HG02884 (cell line): ENCODE data around the gene ZNF143.
"Not testable (repeated sequence)": the region's sequence is repeated elsewhere in the genome, so short reads cannot be mapped to it uniquely, and the experiment has no call there.

ENCODE experiments used
- ATAC-seq: cut with Tn5 transposase; IDR thresholded peaks from one replicate; pipeline ENCODE4 v1.9.1; 2021; ENCODE audit warnings: mild to moderate bottlenecking, moderate library complexity; ENCODE audit not compliant: unreplicated experiment

The ZNF143 gene

DNA sequence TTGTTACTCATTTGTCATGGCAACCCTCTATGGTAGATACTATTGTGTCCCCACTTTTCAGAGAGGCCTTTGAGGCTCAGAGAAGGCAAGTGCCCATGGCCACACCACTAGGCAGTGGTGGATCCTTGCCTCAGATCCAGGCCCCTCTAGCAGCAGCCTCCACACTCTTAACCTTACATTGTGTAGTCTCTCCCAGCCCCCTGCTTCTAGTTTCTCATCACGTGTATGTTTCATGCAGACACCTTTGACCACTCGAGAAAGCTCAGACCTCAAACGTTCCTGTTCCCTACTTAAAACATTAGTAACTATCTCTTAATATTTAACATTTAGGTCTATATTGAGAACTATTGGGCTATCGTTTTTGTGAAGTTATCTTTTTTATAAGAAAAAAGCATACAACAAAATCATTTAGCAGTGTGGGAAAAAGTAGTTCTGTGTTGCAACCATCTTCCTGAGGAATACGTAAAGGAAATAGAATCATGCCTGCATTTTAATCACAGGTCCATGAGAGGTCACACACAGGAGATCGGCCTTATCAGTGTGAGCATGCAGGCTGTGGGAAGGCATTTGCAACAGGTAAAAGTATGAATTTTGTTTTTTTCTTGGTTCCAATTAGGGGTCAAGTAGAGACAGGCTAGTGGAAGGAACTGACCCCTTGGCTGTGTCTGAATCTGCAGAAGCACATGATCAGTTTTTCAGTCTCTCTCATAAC, 35.1 kb downstream of the ZNF143 start:
- no peak for ATAC-seq

DNA sequence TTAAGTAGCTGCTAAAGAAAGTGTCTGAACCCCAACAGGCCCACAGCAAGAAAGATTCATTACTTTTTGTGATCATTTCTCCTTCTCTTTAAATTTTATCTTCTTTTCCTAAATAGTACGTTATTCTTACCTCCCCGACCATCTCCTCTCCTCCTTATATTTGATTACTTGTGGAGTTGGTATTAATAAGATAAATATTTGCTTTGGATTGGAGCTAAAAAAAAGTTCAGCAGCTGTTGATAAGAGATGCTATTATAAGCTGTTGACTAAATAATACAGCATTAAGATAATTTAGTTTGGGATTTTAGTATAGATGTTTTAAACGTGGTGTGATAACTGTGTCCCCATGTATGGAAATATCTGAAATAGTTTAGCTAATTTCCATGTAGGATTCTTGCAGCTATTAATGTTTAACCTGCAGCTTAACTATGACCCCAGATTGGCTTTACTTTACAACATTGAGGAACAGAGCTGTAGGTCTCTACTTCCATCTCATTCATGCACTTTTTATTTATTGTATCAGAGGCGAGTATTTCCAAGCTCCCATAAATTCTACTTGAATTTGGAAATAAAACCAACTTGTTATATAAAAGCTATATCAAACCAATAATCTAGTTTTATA, 37.8 kb downstream of the ZNF143 start:
- no peak for ATAC-seq

DNA sequence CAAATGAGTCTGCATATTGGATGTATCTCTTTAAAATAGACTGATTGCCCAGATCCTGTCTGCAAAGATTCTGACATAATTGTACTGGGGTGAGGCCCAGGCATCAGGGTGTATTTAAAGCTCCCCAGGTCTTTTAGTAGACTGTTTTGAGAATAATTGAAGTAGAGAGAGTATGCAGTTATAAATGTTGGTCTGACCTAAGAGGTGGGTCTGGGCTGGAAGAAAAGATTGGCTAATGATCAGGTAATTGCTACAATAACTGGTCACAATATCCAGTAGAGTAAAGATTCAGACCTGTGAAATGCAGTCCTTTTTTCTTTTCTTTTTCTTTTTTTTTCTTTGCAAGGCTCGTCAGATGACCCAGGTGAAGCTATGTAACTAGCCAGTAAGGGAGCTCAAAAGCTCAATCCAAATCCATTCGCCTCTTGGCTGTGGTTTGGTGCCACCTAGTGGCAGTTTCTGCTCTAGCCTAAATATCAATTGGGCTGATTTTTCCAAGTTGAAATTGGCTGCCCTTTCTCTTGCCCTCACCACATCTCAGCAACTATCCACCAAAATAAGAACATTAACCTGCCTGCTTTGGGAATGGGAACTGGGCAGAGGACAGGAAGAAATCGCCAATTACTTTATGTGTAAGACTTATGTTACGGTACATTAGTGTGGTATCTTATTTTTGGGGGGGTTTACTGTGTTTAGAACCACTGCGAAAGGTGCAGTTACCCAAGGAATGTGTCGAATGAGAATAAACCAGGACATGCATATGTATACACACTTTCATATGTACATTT, 45.9 kb downstream of the ZNF143 start:
- ATAC-seq: no peak

DNA sequence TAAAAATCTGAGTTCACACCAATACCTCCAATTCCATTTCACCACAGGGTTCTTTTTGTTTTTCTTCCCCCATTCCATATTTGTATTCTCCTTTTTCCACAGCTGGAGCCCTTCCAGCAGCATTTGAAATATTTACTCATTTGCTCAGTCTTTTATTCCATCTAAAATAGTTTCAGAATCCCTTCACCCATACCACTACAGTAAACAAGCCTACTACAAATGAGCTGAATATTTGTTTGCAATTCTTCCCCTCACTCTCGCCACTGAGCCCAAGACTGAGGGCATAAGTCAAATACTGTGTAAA, 46.4 kb downstream of the ZNF143 start:
- no peak for ATAC-seq

DNA sequence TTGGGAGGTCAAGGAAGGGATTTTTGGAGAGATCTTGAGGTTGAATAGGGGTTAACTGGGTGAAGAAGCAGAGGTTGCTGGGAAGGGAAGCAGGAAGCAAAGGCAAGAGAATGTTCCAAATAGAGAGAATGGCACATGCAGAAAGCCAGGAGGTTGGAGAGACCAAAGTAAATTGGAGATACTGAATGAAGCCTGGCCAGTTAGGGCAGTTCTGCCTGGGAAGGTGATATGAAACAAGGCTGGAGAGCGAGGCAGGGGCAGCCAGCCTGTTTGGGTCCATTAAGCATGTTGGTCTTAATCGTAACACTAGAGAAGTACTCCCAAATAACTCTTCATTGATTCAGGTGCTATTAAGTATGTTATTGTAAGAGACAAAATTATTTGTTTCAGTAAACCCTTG, 48.2 kb downstream of the ZNF143 start:
- ATAC-seq: no peak

DNA sequence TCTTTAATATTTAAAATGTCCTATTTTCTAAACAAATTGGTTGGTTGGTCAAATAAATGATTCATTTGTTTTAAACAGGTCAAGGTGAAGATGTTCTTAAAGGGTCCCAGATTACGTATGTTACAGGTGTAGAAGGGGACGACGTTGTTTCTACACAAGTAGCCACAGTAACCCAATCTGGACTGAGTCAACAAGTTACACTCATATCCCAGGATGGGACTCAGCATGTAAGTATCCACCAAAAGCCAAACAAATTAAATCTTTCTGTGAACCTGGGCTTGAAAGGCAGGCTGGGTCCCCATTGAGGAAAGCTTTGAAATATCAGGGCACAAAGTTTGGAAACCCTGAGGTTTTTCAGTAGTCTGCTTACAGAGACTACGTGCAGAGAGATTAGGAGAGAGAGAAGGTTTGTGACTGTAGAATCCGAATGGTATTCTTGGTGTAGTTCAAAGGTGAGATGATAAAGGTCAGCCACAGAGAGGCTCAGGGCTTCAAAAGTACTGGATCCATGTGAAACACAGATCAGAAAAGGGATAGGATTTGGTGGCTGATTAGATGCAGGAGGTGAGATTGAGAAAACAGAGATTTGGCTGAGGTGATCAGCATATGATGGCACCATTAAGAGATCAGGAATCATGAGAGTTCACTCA, 51.7 kb downstream of the ZNF143 start:
- ATAC-seq: no peak

DNA sequence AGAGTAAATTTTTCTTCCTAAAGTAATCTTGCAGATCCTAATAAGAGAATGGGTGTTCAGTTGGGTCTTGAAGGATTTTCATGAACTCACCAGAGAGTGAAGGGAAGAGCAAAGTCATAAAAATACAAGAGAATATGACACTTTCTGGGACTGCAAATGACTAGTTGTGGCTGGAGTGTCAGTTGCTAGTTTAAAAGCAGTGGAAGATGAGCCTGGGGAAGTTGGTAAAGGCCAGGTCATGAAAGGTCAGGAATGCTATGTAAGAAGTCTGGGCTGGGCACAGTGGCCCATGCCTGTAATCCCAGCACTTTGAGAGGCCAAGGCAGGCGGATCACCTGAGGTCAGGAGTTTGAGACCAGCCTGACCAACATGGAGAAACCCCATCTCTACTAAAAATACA, 53.8 kb downstream of the ZNF143 start:
- not testable (repeated sequence) for ATAC-seq

DNA sequence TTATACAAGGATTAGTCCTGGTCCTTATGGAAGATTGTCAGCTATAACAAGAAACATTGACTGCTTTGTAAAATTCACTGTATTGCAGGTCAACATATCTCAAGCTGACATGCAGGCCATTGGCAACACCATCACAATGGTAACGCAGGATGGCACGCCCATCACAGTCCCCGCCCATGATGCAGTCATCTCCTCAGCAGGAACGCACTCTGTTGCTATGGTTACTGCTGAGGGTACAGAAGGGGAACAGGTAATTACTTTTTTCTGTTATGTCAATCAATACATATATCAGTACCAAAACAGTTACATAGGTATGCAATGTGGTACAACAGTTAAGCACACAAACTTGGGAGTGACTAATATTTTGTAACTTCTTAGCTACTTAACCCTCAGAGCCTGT, 55.3 kb downstream of the ZNF143 start:
- ATAC-seq: no peak

DNA sequence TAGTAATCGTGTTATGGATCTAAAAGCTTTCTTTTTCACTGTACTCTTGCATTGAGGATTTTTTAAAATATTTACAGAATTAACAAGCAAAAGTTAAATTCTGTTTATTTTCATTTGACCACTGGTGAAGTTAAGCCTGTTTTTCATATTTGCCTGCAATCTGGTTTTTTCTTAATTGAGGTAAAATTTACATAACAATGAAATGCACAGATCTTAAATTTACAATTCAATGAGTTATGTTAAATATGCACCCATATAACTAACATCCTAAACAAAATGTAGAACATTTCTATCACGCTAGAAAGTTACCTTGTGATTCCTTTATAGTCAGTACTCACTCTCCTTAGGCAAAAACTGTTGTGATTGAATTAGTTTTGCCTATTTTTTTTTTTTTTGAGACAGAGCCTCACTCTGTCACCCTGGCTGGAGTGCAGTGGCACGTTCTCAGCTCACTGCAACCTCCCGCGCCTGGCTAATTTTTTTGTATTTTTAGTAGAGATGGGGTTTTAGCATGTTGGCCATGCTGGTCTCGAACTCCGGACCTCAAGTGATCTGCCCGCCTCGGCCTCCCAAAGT, 58.1 kb downstream of the ZNF143 start:
- no peak for ATAC-seq

DNA sequence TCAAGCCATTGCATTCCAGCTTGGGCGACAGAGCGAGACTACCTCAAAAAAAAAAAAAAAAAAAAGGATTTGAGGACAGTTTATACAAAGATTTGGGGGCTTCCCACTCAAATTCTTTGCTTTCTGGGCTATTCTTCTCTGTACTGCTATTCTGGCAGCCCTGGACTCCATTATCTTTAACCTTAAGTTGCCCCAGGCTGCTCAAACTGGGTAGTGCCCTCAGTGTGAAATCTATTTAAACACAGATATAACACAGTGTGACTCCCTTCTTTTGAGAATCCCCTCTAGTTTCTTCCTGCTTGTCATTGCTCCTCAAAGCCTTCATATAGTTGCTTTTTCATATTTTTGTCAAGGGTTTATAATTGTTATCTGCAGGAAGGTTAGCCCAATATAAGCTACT, 63.2 kb downstream of the ZNF143 start:
- no peak for ATAC-seq

DNA sequence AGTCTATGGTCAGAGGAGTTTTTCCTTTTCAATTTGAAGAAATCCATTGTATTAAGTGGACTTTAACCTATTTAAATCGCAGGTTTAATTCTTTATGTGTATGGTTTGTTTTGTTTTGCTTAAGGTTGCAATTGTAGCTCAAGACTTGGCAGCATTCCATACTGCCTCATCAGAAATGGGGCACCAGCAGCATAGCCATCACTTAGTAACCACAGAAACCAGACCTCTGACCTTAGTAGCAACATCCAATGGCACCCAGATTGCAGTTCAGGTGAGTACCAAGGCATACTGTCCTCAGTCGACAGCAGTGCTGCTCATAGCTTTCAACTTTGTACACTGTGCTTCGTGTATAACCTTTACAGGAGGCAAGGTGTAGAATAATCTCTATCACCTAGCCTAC, 64.3 kb downstream of the ZNF143 start:
- no peak for ATAC-seq

DNA sequence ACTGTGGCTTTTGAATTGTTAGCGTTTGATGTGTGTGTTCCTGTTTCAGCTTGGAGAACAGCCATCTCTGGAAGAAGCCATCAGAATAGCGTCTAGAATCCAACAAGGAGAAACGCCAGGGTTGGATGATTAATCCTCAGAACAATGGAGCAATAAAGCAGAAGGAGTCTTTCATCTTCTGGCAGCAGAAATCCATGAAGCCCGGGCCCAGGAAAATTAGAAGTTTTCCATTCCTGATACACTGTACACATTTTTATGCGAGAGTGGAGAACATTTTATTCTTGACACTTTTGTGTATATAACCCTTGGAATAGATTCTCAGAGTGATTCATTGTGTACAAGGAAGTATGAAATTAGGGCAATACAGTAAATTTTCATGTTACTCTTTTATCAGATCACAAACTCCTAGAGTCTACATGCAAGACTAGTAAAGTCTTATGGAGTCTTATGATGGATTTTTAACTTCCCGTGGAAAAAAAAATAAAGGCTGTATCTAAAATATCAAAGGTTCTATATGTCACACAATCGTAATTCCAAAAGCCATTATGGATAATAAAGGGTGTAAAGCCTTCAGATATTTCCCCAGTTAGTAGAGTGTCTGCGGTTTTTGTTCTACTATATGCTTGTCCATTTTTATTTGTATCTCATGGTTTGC, 66.8 kb downstream of the ZNF143 start:
- ATAC-seq: no peak

DNA sequence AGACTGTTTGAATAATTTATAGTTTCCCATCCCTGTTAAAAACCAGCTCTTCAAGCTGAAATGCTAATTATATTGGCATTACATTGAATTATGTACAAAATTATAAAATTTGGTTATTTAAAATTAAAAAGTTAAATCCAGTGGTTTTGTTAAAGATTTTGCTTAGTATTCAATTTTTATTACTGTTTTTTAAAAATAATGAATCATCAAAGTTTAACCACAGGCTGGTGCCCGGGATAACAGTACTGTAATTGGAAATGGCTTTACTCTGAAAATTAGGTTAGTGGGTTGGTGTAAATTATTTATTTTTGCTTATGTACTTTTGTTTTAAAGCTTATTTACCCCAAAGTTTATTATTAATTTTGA, 67.3 kb downstream of the ZNF143 start:
- no peak for ATAC-seq

DNA sequence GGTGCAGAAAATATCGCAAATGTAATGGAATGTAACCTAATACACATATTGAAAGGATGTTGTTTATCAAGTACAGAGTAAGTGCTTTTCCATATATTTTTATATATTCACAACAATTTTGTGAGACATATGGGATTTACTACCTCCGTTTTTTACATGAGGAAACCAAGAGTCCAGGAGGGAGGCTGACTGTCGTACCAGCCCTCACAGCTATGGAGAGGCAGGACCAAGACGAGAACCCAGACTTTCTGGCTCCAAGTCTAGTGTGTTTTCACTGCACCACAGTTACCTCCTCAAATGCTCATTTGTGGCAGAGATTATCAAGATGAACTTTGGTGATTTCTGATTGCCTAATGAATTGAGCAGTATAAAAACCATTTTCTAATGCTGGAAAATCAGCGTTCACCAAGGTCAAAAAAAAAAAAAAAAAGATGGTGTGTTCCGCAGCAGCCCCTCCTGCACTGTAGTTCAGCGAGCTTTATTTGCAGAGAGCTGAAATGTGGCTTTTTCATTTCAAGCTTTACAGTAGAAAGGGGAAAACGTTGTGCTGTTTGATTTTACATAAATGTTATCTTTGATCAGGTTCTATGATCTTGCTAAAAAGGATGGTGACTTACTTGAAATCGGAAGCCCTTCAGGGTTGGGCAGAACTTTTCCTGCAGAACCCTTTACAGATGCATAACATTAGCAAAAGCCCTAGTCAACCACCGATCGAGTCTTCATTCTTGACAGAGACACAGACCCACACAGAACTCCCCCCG, 67.9 kb downstream of the ZNF143 start:
- no peak for ATAC-seq

DNA sequence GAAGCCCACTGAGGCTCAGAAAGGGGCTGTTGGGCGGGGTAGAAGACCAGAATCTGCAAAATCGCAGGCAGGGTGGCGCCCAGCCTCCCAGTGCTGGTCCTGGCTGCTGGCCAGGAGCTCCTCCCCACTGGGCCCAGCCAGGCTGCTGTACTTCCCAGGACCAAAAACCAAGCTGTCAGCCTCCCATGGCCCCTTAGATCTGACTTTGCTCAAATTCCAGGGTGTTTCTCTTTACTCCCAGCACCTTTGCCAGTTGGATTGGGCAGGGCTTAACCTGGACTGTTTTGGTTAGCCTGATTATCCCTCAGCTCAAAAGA, 68.5 kb downstream of the ZNF143 start:
- ATAC-seq: no peak

DNA sequence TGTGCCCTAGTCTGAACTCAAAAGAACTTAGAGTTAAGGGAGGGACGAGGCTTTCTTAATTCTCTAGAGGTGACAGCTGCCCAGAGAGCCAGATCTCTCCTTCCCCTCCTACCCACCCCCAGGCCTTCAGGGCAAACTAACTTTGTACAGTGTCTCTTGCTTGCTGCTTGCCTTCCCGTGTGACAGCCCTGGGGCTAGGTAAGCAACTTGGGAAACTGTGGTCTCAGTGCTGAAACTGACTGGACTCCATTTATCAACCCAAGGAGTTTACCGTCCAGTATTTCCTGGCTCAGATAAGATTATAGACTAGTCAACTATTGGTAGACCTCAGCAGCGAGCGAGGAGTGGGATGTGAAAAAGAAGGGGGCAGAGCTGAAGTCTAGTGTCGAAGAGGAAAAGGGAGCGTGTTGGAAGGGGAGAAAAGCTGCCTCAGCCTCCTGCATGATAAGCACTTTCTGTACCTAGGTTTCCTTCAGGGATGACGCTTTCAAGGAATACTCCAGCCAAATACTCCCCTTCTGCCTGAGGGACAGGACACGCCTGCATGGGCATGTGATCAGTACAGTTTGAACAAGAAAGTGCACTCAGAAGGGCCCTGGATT, 69.3 kb downstream of the ZNF143 start:
- no peak for ATAC-seq

DNA sequence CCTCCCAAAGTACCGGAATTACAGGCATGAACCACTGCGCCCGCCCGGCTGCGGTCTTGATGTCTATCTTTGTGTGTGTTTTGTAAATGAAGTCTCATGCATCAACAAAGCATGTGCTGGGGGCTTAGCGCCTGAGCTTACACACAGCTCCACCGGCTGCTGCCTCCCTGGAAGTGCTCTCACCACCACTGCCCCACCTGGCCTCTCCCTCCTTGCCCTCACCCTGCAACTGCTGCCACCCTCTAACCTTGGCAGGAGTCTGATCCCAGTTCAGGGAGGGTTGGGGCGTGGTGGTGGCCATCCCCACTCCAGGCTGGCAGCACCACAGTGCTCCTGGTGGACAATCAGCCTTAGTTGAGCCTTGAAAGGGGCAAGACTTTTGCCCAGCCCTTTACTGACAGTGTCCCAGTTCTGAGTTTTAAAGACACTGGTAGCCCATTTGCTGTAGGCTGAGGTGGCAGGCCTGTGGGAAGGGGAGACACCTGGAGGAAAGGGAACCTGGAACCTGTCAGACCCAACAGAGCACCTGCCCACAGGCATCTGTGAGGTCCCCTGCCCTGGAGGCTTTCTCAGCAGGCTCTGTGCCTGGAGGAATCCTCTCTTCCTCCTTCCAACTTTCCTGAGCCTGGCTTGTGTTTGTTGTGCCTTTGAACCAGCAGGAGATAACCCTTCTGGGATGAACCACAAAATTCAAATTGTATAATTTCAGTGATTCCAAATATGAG, 70.3 kb downstream of the ZNF143 start:
- no peak for ATAC-seq

DNA sequence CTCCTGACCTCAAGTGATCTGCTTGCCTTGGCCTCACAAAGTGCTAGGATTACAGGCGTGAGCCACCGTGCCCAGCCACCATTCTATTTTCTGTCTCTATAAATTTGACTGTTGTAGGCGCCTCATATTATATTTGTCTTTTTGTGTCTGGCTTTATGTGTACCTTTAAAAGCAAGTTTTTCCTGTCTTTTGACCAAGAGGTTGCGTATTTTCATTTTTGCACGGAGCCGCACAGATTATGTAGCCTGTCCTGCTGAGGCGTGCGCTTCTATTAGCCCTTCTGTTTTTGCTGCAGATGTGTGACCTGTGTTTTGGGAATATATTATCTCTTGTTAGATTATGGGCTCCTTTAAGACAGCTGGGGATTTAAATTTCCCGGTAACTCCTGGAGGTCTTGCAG, 72.2 kb downstream of the ZNF143 start:
- no peak for ATAC-seq

DNA sequence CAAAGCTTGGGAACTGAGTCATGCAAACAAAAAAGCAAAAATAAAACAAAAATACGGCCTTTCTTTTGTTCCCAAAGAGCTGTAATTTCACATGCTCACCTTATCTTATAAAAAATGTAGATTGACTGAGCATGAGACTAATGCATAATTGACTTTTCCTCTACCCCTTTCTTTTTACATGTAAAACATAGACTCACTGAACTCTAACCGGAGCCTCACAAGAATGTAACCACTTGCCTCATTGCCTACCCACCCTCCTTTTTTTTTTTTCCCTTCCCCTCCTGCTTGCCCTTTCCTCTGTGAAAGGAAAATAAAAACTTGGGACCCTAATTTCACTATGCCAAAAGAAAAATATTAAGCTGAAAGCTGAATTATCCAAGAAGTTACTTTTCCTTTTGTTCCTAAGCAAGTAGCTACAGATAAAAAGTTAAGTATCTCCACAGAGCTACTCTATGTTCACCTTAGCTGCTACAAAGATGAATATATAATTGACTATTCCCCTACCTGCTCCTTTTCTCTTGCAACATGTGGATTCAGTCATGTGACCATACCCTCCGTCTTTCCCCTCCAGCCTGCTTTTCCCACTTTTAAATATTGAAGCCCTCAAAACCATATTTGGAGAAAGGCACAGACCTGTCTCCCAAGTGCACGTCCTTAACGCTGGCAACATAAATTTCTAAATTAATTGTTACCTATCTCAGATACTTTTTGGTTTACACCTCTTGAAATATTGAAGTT, 73.1 kb downstream of the ZNF143 start:
- ATAC-seq: no peak
